Liver (tissue), 9 donors: ENCODE data around the gene UQCRC2. TPM values are rescaled to one million over a fixed set of nuclear protein-coding genes. Genes with fewer than 3 reads are reported as not detected.
A peak's percentile ranks its signal among the peaks of the same experiment; 100 is the strongest.

Experiments
- DNase-seq: peaks from one replicate; pipeline ENCODE4 v3.0.0-alpha.2; 2017; ENCODE audit warnings: low spot score
- H3K27ac ChIP-seq, 2 donors: one replicate each; pipeline ENCODE4 v1.7.0; 2013; ENCODE audit warnings: inconsistent platforms in 2 of 2, low read length in 2 of 2, control low read depth in 1 of 2, low read depth in 1 of 2, mild to moderate bottlenecking in 1 of 2
- H3K27me3 ChIP-seq, 4 donors: one replicate each; pipeline versions ENCODE4 v1.6.1 to v1.7.0; 2013; ENCODE audit warnings: low read length in 3 of 4, inconsistent platforms in 1 of 4, mild to moderate bottlenecking in 1 of 4, moderate library complexity in 1 of 4; ENCODE audit not compliant: control insufficient read depth in 4 of 4, insufficient read depth in 4 of 4
- H3K36me3 ChIP-seq, 4 donors: one replicate each; pipeline versions ENCODE4 v1.6.1 to v1.7.0; 2013; ENCODE audit warnings: low read length in 3 of 4, mild to moderate bottlenecking in 3 of 4, low read depth in 1 of 4, moderate library complexity in 1 of 4; ENCODE audit not compliant: control insufficient read depth in 4 of 4, insufficient read depth in 3 of 4
- H3K4me1 ChIP-seq, 4 donors: one replicate each; pipeline versions ENCODE4 v1.6.1 to v1.7.0; 2013; ENCODE audit warnings: low read length in 3 of 4, mild to moderate bottlenecking in 3 of 4, moderate library complexity in 1 of 4; ENCODE audit not compliant: control insufficient read depth in 4 of 4, insufficient read depth in 4 of 4
- H3K4me3 ChIP-seq, 3 donors: one replicate each; pipeline versions ENCODE4 v1.6.1 to v1.7.0; 2013; ENCODE audit warnings: low read length in 3 of 3, control low read depth in 1 of 3, low read depth in 1 of 3, mild to moderate bottlenecking in 1 of 3
- H3K9ac ChIP-seq, 2 donors: one replicate each; pipeline ENCODE4 v1.7.0; 2013; ENCODE audit warnings: low read length in 2 of 2, mild to moderate bottlenecking in 2 of 2, moderate library complexity in 2 of 2, control low read depth in 1 of 2, low read depth in 1 of 2
- H3K9me3 ChIP-seq, 4 donors: one replicate each; pipeline versions ENCODE4 v1.6.1 to v1.7.0; 2013; ENCODE audit warnings: low read length in 3 of 4; ENCODE audit not compliant: control insufficient read depth in 4 of 4
- CTCF ChIP-seq: fragments of 150-350 bp; IDR thresholded peaks from 2 replicates; pipeline ENCODE4 v1.5.1; 2017; ENCODE audit warnings: improper control_type of control experiment, low read depth, low read length; ENCODE audit not compliant: missing input control
- EGR1 ChIP-seq, 2 donors: IDR thresholded peaks; 2 replicates each; pipeline ENCODE4 v1.6.1; 2016 to 2018; ENCODE audit warnings: antibody characterized with exemption in 2 of 2, low read depth in 2 of 2
- FOXA2 ChIP-seq: IDR thresholded peaks from 2 replicates; pipeline ENCODE4 v1.6.1; 2016; ENCODE audit warnings: antibody characterized with exemption
- GABPA ChIP-seq, 2 donors: IDR thresholded peaks in 1 of 2; conservative IDR thresholded peaks in 1 of 2; 2 replicates each; pipeline ENCODE4 v1.6.1; 2016; ENCODE audit warnings: antibody characterized with exemption in 2 of 2, mild to moderate bottlenecking in 1 of 2, moderate library complexity in 1 of 2
- HNF4A ChIP-seq, 2 donors: conservative IDR thresholded peaks; 2 replicates each; pipeline ENCODE4 v1.6.1; 2016; ENCODE audit warnings: antibody characterized with exemption in 2 of 2, mild to moderate bottlenecking in 2 of 2
- HNF4G ChIP-seq: IDR thresholded peaks from 2 replicates; pipeline ENCODE4 v1.6.1; 2016; ENCODE audit warnings: antibody characterized with exemption
- JUND ChIP-seq, 2 donors: IDR thresholded peaks; 2 replicates each; pipeline ENCODE4 v1.6.1; 2016; ENCODE audit warnings: antibody characterized with exemption in 2 of 2
- MAX ChIP-seq: IDR thresholded peaks from 2 replicates; pipeline ENCODE4 v1.6.1; 2016; ENCODE audit warnings: antibody characterized with exemption
- NR2F2 ChIP-seq: IDR thresholded peaks from 2 replicates; pipeline ENCODE4 v1.6.1; 2016; ENCODE audit warnings: antibody characterized with exemption
- RAD21 ChIP-seq, 2 donors: IDR thresholded peaks; 2 replicates each; pipeline ENCODE4 v1.6.1; 2016; ENCODE audit warnings: antibody characterized with exemption in 2 of 2, mild to moderate bottlenecking in 2 of 2
- RXRA ChIP-seq, 2 donors: IDR thresholded peaks; 2 replicates each; pipeline ENCODE4 v1.6.1; 2017 to 2018; ENCODE audit warnings: antibody characterized with exemption in 2 of 2, mild to moderate bottlenecking in 1 of 2
- SP1 ChIP-seq: IDR thresholded peaks from 2 replicates; pipeline ENCODE4 v1.6.1; 2018; ENCODE audit warnings: antibody characterized with exemption, mild to moderate bottlenecking
- TAF1 ChIP-seq: conservative IDR thresholded peaks from 2 replicates; pipeline ENCODE4 v1.6.1; 2016; ENCODE audit warnings: antibody characterized with exemption, mild to moderate bottlenecking
- YY1 ChIP-seq: IDR thresholded peaks from 2 replicates; pipeline ENCODE4 v1.6.1; 2016; ENCODE audit warnings: antibody characterized with exemption, mild to moderate bottlenecking
- WGBS: extraction: QIAGEN DNeasy Blood & Tissue Kit; methylation state at CpG from one replicate; pipeline ENCODE4 v1.1.7; 2013; 5-methylcytosine and 5-hydroxymethylcytosine counted together
- polyA plus RNA-seq, 2 donors: library from polyadenylated mRNA; stranded (reverse) in 1 of 2; unstranded in 1 of 2; fragments of 200-250 nt in 1 of 2; fragments of >200 nt in 1 of 2; fragmentation: Nextera tagmentation in 1 of 2; extraction: Ambion mirVana in 1 of 2; gene quantifications; one replicate each; pipeline versions ENCODE4 v1.2.1 to v1.2.3, GENCODE V29; 2013 to 2015
- total RNA-seq, 2 donors: library from RNA; depleted of rRNA; stranded (reverse); fragments of >200 nt; gene quantifications; one replicate each; pipeline ENCODE4 v1.2.3, GENCODE V29; 2014
- TF ChIP-seq, protein P1 (sequence below): IDR thresholded peaks from 2 replicates; pipeline ENCODE4 v1.6.1; 2016; ENCODE audit warnings: antibody characterized with exemption
- TF ChIP-seq, protein P2 (sequence below): IDR thresholded peaks from 2 replicates; pipeline ENCODE4 v1.6.1; 2016; ENCODE audit warnings: antibody characterized with exemption, mild to moderate bottlenecking
- TF ChIP-seq, protein P3 (sequence below): IDR thresholded peaks from 2 replicates; pipeline ENCODE4 v1.6.1; 2016; ENCODE audit warnings: antibody characterized with exemption
- donor health status: healthy.
- donor health status: healthy.
- donor health status: healthy.
- donor health status: healthy.
- donor health status: healthy.

UQCRC2 gene
- total and polyA plus RNA-seq, 4 donors = 88.8 to 164 (median 140) TPM

DNA sequence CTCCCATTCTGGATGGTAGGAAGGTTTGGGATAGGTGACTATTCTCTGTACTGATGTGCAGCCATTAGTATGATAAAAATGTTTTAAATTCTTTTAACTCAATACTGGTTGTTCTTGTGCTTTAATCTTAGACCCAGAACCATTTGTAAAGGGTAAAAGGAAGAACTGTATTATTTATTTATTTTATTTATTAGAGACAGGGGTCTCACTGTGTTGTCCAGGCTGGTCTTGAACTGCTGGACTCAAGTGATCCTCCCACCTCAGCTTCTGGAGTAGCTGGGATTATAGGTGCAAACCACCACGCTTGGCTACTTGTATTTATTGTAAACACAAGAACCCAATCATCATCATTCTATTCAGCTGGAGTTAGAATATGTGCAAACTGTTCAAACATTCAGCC lies 52.6 kb downstream of the UQCRC2 start:
- H3K36me3 ChIP-seq = peaks cover 0 to 1% (median 0%) of the 10 kb centered on the region in 4 donors
- H3K9ac ChIP-seq = no peak overlapping the region
- DNase-seq = no peak
- H3K27ac ChIP-seq = no peak overlapping the region
- H3K9me3 ChIP-seq = no peaks in the 10 kb centered on the region
- TF ChIP-seq TAF1 = no peak
- TF ChIP-seq FOXA2 = no peak
- no peak for TF ChIP-seq RAD21 (IDR thresholded peaks at IDR 0.05)
- WGBS = 91% methylated on average over 1 of the region's 1 CpG
- H3K4me1 ChIP-seq = peaks cover 8 to 22% (median 13%) of the 10 kb centered on the region in 4 donors
- no peaks in the 10 kb centered on the region for H3K27me3 ChIP-seq
- no peak overlapping the region for H3K4me3 ChIP-seq

- H3K27ac ChIP-seq = no peak overlapping the region
- no peak for DNase-seq
- no peak overlapping the region for H3K4me3 ChIP-seq
Observed at GRCh38 chr16:22006636-22007035, 53.5 kb downstream of the UQCRC2 start.

DNA sequence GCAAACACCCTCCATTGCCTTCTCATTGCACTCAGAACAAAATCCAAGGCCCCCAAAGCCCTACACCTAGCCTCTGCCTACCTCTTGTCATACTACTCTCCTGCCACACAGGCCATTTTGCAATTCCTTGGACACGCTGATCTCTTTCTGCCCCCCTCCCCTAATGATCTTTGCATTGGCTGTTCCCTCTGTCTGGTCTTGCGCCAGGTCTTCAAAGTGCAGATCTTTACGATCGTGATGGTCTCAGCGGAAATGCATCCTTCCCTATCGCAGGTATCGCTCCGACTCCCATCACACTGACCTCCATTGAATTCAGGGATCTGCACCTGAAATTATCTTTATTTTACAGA lies 54.0 kb downstream of the UQCRC2 start:
- H3K27me3 ChIP-seq = no peaks in the 10 kb centered on the region
- peaks cover 7 to 19% (median 12%) of the 10 kb centered on the region in 4 donors for H3K4me1 ChIP-seq
- peaks cover 0 to 1% (median 0%) of the 10 kb centered on the region in 4 donors for H3K36me3 ChIP-seq
- peak overlapping the region in 1 of 2 donors; percentile 54 for H3K9ac ChIP-seq
- no peaks in the 10 kb centered on the region for H3K9me3 ChIP-seq
- TF ChIP-seq RXRA (IDR thresholded peaks at IDR 0.05) (no peak), HNF4G (no peak), YY1 (no peak), FOXA2 (no peak), EGR1 (IDR thresholded peaks at IDR 0.05; ENCODE audit: low read depth in 2 of 2) (no peak), RAD21 (IDR thresholded peaks at IDR 0.05) (no peak), GABPA (IDR thresholded peaks at IDR 0.05 in 1 of 2, conservative IDR thresholded peaks at IDR 0.05 in 1 of 2) (no peak), JUND (IDR thresholded peaks at IDR 0.05) (no peak), SP1 (no peak), NR2F2 (no peak), TAF1 (no peak), HNF4A (conservative IDR thresholded peaks at IDR 0.05) (no peak), CTCF (no peak), MAX (no peak)
- TF ChIP-seq, protein P1, sequence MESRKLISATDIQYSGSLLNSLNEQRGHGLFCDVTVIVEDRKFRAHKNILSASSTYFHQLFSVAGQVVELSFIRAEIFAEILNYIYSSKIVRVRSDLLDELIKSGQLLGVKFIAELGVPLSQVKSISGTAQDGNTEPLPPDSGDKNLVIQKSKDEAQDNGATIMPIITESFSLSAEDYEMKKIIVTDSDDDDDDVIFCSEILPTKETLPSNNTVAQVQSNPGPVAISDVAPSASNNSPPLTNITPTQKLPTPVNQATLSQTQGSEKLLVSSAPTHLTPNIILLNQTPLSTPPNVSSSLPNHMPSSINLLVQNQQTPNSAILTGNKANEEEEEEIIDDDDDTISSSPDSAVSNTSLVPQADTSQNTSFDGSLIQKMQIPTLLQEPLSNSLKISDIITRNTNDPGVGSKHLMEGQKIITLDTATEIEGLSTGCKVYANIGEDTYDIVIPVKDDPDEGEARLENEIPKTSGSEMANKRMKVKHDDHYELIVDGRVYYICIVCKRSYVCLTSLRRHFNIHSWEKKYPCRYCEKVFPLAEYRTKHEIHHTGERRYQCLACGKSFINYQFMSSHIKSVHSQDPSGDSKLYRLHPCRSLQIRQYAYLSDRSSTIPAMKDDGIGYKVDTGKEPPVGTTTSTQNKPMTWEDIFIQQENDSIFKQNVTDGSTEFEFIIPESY = no peak
- TF ChIP-seq, protein P2, sequence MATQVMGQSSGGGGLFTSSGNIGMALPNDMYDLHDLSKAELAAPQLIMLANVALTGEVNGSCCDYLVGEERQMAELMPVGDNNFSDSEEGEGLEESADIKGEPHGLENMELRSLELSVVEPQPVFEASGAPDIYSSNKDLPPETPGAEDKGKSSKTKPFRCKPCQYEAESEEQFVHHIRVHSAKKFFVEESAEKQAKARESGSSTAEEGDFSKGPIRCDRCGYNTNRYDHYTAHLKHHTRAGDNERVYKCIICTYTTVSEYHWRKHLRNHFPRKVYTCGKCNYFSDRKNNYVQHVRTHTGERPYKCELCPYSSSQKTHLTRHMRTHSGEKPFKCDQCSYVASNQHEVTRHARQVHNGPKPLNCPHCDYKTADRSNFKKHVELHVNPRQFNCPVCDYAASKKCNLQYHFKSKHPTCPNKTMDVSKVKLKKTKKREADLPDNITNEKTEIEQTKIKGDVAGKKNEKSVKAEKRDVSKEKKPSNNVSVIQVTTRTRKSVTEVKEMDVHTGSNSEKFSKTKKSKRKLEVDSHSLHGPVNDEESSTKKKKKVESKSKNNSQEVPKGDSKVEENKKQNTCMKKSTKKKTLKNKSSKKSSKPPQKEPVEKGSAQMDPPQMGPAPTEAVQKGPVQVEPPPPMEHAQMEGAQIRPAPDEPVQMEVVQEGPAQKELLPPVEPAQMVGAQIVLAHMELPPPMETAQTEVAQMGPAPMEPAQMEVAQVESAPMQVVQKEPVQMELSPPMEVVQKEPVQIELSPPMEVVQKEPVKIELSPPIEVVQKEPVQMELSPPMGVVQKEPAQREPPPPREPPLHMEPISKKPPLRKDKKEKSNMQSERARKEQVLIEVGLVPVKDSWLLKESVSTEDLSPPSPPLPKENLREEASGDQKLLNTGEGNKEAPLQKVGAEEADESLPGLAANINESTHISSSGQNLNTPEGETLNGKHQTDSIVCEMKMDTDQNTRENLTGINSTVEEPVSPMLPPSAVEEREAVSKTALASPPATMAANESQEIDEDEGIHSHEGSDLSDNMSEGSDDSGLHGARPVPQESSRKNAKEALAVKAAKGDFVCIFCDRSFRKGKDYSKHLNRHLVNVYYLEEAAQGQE = no peak
- TF ChIP-seq, protein P3, sequence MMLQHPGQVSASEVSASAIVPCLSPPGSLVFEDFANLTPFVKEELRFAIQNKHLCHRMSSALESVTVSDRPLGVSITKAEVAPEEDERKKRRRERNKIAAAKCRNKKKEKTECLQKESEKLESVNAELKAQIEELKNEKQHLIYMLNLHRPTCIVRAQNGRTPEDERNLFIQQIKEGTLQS = no peak
- peak overlapping the region in 1 of 2 donors; percentile 88 for H3K27ac ChIP-seq
- 6% methylated on average over 8 of the region's 8 CpGs for WGBS
- no peak for DNase-seq
- H3K4me3 ChIP-seq = peak overlapping the region; percentile 55 to 99 (median 81)

More at GRCh38 chr16:22006636-22007035, 53.5 kb downstream of the UQCRC2 start:
- no peaks in the 10 kb centered on the region for H3K27me3 ChIP-seq
- H3K9ac ChIP-seq = no peak overlapping the region
- H3K9me3 ChIP-seq = no peaks in the 10 kb centered on the region
- TF ChIP-seq RAD21 (IDR thresholded peaks at IDR 0.05) (no peak), YY1 (no peak)
- H3K36me3 ChIP-seq = peaks cover 0 to 1% (median 0%) of the 10 kb centered on the region in 4 donors
- H3K4me1 ChIP-seq = peaks cover 7 to 18% (median 12%) of the 10 kb centered on the region in 4 donors
- WGBS = 73% methylated on average over 6 of the region's 6 CpGs
